Fibroblast of lung (primary cell): Measurements from ENCODE around the gene ASB15. TPM values are rescaled to one million over a fixed set of nuclear protein-coding genes. Genes with fewer than 3 reads are reported as not detected.

Experiments
- DNase-seq, 2 donors: peaks; one replicate each; pipeline versions ENCODE4 v3.0.0 to v3.0.0-alpha.2; 2010; ENCODE audit warnings: low read depth in 2 of 2
- H2AFZ ChIP-seq: 2 replicates; pipeline ENCODE4 v1.5.1; 2012; ENCODE audit warnings: low read length, control low read depth, inconsistent platforms
- H3K27ac ChIP-seq: 2 replicates; pipeline ENCODE4 v1.5.1; 2011; ENCODE audit warnings: low read length, control low read depth; ENCODE audit not compliant: insufficient read depth
- H3K27me3 ChIP-seq: 2 replicates; pipeline ENCODE4 v1.5.1; 2011; ENCODE audit warnings: mild to moderate bottlenecking, low read length; ENCODE audit not compliant: control insufficient read depth, insufficient read depth
- H3K36me3 ChIP-seq: 2 replicates; pipeline ENCODE4 v1.5.1; 2011; ENCODE audit warnings: low read length; ENCODE audit not compliant: control insufficient read depth, insufficient read depth
- H3K4me1 ChIP-seq: 2 replicates; pipeline ENCODE4 v1.5.1; 2011; ENCODE audit warnings: low read length; ENCODE audit not compliant: control insufficient read depth, insufficient read depth; ENCODE audit errors: extremely low read depth
- H3K4me2 ChIP-seq: 2 replicates; pipeline ENCODE4 v1.5.1; 2011; ENCODE audit warnings: low read length, control low read depth; ENCODE audit not compliant: insufficient read depth; ENCODE audit errors: extremely low read depth
- H3K4me3 ChIP-seq, 4 experiments: fragments of 200-600 bp in 1 of 4; sonication (generic) in 1 of 4; replicated peaks in 1 of 4; 2 replicates each; pipeline ENCODE4 v1.5.1; 2011 to 2016; ENCODE audit warnings: low read length in 4 of 4, low read depth in 3 of 4, mild to moderate bottlenecking in 3 of 4, control low read depth in 2 of 4, inconsistent platforms in 1 of 4, mixed read lengths in 1 of 4; ENCODE audit not compliant: insufficient read depth in 1 of 4; ENCODE audit errors: control extremely low read depth in 1 of 4
- H3K79me2 ChIP-seq: 2 replicates; pipeline ENCODE4 v1.5.1; 2012; ENCODE audit warnings: mild to moderate bottlenecking, low read length, inconsistent platforms; ENCODE audit not compliant: control insufficient read depth, insufficient read depth
- H3K9ac ChIP-seq: 2 replicates; pipeline ENCODE4 v1.5.1; 2011; ENCODE audit warnings: mild to moderate bottlenecking, low read length, control low read depth; ENCODE audit not compliant: insufficient read depth
- H3K9me3 ChIP-seq: 2 replicates; pipeline ENCODE4 v1.5.1; 2012; ENCODE audit warnings: low read depth, low read length; ENCODE audit not compliant: control insufficient read depth, insufficient read depth
- H4K20me1 ChIP-seq: 2 replicates; pipeline ENCODE4 v1.5.1; 2011; ENCODE audit warnings: low read length; ENCODE audit not compliant: control insufficient read depth, insufficient read depth; ENCODE audit errors: extremely low read depth
- EZH2 ChIP-seq: IDR thresholded peaks from 2 replicates; pipeline ENCODE4 v1.5.1; 2012; ENCODE audit warnings: low read length, control low read depth, mild to moderate bottlenecking; ENCODE audit errors: missing control alignments
- polyA plus RNA-seq, 2 donors: library from polyadenylated mRNA; depleted of rRNA in 1 of 2; stranded (reverse) in 1 of 2; unstranded in 1 of 2; fragments of >200 nt; gene quantifications; 2 replicates each; pipeline ENCODE4 v1.2.1, GENCODE V29; 2011 to 2012; ENCODE audit warnings: missing spikeins in 1 of 2
- total RNA-seq: library from RNA; depleted of rRNA; stranded (reverse); fragments of >200 nt; gene quantifications from 2 replicates; pipeline ENCODE4 v1.2.1, GENCODE V29; 2014
- TF ChIP-seq, protein P1 (sequence below), 2 donors: IDR thresholded peaks in 1 of 2; conservative IDR thresholded peaks in 1 of 2; 1 replicate in 1 of 2; 2 replicates in 1 of 2; pipeline ENCODE4 v1.5.1; 2011 to 2012; ENCODE audit warnings: low read length in 2 of 2, control low read depth in 1 of 2, inconsistent platforms in 1 of 2, low read depth in 1 of 2, mild to moderate bottlenecking in 1 of 2

Gene ASB15
- total and polyA plus RNA-seq, 2 donors (not counting 1 experiment from before 2014, with no cell fraction given): not detected

DNA sequence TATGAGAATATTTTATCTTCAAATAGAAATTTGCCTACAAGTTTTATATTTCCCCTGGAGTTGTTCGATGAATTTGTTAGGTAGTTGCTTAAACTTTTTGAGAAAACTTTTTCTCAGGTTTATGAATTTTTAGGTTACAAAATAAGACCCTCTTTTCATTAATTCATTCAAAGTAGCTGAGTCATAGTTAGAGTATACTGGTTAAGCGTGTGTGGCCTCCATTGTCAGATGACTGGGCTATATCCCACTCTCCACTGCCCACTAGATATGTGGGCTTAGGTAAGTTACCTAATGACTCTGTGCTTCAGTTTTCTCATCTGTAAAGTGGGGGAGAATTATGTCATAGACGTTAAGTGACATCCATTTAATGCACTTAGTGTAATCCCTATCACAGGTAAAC, 1.0 kb downstream of the ASB15 start:
- TF ChIP-seq, protein P1, sequence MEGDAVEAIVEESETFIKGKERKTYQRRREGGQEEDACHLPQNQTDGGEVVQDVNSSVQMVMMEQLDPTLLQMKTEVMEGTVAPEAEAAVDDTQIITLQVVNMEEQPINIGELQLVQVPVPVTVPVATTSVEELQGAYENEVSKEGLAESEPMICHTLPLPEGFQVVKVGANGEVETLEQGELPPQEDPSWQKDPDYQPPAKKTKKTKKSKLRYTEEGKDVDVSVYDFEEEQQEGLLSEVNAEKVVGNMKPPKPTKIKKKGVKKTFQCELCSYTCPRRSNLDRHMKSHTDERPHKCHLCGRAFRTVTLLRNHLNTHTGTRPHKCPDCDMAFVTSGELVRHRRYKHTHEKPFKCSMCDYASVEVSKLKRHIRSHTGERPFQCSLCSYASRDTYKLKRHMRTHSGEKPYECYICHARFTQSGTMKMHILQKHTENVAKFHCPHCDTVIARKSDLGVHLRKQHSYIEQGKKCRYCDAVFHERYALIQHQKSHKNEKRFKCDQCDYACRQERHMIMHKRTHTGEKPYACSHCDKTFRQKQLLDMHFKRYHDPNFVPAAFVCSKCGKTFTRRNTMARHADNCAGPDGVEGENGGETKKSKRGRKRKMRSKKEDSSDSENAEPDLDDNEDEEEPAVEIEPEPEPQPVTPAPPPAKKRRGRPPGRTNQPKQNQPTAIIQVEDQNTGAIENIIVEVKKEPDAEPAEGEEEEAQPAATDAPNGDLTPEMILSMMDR (conservative IDR thresholded peaks at IDR 0.05 in 1 of 2, IDR thresholded peaks at IDR 0.05 in 1 of 2; ENCODE audit: low read depth in 1 of 2, low read length in 2 of 2): no peak
- TF ChIP-seq EZH2: no peak
- no peaks in the 10 kb centered on the region for H3K4me1 ChIP-seq
- H3K27me3 ChIP-seq: no peaks in the 10 kb centered on the region
- no peaks in the 10 kb centered on the region for H4K20me1 ChIP-seq
- no peak for DNase-seq
- H3K9me3 ChIP-seq: no peaks in the 10 kb centered on the region
- H3K4me3 ChIP-seq: no peak overlapping the region
- H3K36me3 ChIP-seq: no peaks in the 10 kb centered on the region
- H3K9ac ChIP-seq: no peak overlapping the region
- H3K4me2 ChIP-seq: no peak overlapping the region
- H3K27ac ChIP-seq: no peak overlapping the region
- H2AFZ ChIP-seq: no peak overlapping the region
- H3K79me2 ChIP-seq: no peaks in the 10 kb centered on the region

DNA sequence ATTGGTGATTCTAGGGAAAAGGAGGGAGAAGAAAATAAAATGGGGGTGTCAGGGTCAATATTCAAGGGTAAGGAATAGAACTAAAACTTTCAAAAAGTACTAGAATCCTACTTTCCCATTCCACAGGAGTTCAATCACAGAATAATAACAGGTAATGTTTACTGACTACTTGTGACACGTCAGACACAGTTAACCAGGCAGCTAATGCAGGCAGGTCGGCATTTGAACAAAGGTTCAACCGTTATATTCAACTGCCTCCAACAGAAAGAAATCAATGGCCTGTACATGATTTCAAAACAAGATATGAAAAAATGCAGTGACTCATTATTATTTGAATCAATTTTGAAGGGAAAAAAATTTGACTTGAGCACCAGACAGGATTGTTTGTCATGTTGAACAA, 3.1 kb downstream of the ASB15 start:
- Histone ChIP-seq H3K27ac (no peak overlapping the region), H3K9me3 (no peaks in the 10 kb centered on the region), H3K9ac (no peak overlapping the region), H3K36me3 (no peaks in the 10 kb centered on the region), H3K4me2 (no peak overlapping the region), H2AFZ (no peak overlapping the region), H3K79me2 (no peaks in the 10 kb centered on the region), H3K4me3 (no peak overlapping the region), H3K27me3 (no peaks in the 10 kb centered on the region), H4K20me1 (no peaks in the 10 kb centered on the region), H3K4me1 (no peaks in the 10 kb centered on the region)
- TF ChIP-seq EZH2: no peak
- TF ChIP-seq, protein P1 (conservative IDR thresholded peaks at IDR 0.05 in 1 of 2, IDR thresholded peaks at IDR 0.05 in 1 of 2; ENCODE audit: low read depth in 1 of 2, low read length in 2 of 2): no peak
- no peak for DNase-seq

DNA sequence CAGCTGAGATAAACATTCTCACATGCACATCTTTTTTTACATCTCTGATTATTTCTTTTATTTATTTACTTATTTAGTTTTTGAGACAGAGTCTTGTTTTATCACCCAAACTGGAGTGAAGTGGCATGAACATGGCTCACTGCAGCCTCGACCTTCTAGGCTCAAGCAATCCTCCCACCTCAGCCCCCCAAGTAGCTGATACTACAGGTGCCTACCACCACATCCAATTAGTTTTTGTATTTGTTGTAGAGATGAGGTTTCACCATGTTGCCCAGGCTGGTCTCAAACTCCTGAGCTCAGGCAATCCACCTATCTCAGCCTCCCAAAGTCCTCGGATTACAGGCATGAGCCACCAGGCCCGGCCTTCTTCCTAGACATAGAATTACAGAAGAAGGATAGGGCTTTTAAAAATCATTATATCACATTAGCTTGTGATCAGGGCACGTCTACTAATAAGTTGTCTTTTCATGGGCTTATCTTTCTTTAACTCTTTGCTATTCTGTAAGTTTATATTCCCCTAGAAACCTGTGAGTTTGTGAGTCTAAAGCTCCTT, 5.9 kb downstream of the ASB15 start:
- no peak overlapping the region for H3K27ac ChIP-seq
- H2AFZ ChIP-seq: no peak overlapping the region
- TF ChIP-seq, protein P1 (conservative IDR thresholded peaks at IDR 0.05 in 1 of 2, IDR thresholded peaks at IDR 0.05 in 1 of 2; ENCODE audit: low read depth in 1 of 2, low read length in 2 of 2): no peak
- no peak for TF ChIP-seq EZH2
- H3K4me3 ChIP-seq: no peak overlapping the region
- no peaks in the 10 kb centered on the region for H3K36me3 ChIP-seq
- no peak for DNase-seq
- H3K4me1 ChIP-seq: no peaks in the 10 kb centered on the region
- no peaks in the 10 kb centered on the region for H4K20me1 ChIP-seq
- no peak overlapping the region for H3K4me2 ChIP-seq
- no peaks in the 10 kb centered on the region for H3K79me2 ChIP-seq
- no peaks in the 10 kb centered on the region for H3K27me3 ChIP-seq
- no peaks in the 10 kb centered on the region for H3K9me3 ChIP-seq
- H3K9ac ChIP-seq: no peak overlapping the region
